ENCODE data around the gene BOC.

DNA sequence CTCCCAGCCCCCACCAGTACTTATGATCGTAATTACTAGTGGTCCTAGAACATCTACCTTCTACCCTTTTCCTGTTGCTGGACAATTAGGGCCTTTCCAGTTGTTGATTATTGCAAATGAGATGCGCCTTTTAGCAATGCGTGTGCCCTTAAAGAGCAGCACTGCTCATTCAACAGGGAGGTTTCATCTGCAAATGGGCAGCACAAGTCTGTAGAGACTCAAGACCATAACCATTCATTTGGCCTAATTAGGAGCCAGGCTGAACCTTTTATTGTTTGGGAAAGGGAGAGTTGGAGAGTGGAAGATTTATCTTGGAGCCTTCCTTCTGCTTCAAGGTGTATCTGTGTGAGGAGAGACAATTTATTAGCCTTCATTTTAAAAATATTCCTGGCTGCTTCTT, 42.3 kb downstream of the BOC start:
- TF ChIP-seq, protein P1, sequence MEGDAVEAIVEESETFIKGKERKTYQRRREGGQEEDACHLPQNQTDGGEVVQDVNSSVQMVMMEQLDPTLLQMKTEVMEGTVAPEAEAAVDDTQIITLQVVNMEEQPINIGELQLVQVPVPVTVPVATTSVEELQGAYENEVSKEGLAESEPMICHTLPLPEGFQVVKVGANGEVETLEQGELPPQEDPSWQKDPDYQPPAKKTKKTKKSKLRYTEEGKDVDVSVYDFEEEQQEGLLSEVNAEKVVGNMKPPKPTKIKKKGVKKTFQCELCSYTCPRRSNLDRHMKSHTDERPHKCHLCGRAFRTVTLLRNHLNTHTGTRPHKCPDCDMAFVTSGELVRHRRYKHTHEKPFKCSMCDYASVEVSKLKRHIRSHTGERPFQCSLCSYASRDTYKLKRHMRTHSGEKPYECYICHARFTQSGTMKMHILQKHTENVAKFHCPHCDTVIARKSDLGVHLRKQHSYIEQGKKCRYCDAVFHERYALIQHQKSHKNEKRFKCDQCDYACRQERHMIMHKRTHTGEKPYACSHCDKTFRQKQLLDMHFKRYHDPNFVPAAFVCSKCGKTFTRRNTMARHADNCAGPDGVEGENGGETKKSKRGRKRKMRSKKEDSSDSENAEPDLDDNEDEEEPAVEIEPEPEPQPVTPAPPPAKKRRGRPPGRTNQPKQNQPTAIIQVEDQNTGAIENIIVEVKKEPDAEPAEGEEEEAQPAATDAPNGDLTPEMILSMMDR (IDR thresholded peaks at IDR 0.05): no peak
- TF ChIP-seq POLR2A (IDR thresholded peaks at IDR 0.05): no peak

Data from breast epithelium (tissue), 3 donors.